AG09319 (cell line): ENCODE results near the gene MLXIPL.
A peak's percentile ranks its signal among the peaks of the same experiment; 100 is the strongest.
"Not testable (repeated sequence)": the region's sequence is repeated elsewhere in the genome, so short reads cannot be mapped to it uniquely, and the experiment has no call there.

Experiments used
- DNase-seq: peaks from one replicate; pipeline ENCODE4 v3.0.0-alpha.2; 2010; ENCODE audit warnings: low read depth; ENCODE audit errors: extremely low read depth
- CTCF ChIP-seq: IDR thresholded peaks from 2 replicates; pipeline ENCODE4 v1.5.1; 2011; ENCODE audit warnings: low read depth, mild to moderate bottlenecking, inconsistent platforms, low read length, moderate library complexity

MLXIPL gene

DNA sequence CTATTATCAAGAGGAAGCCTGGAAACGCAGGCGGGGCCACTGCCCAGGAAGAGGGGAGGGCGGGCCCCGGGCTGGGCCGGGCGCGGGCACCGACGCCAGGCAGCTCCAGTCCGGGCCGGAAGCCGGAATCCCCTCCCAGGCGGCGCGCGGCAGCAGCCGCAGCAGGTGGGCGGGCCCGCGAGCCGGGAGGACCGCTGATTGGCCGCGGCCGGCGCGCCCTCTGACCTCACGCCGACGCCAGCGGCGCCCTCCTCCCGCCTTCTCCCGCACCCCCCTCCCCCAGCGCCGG lies 67.3 kb downstream of the MLXIPL start:
- no peak for TF ChIP-seq CTCF
- DNase-seq = peak; percentile 83

DNA sequence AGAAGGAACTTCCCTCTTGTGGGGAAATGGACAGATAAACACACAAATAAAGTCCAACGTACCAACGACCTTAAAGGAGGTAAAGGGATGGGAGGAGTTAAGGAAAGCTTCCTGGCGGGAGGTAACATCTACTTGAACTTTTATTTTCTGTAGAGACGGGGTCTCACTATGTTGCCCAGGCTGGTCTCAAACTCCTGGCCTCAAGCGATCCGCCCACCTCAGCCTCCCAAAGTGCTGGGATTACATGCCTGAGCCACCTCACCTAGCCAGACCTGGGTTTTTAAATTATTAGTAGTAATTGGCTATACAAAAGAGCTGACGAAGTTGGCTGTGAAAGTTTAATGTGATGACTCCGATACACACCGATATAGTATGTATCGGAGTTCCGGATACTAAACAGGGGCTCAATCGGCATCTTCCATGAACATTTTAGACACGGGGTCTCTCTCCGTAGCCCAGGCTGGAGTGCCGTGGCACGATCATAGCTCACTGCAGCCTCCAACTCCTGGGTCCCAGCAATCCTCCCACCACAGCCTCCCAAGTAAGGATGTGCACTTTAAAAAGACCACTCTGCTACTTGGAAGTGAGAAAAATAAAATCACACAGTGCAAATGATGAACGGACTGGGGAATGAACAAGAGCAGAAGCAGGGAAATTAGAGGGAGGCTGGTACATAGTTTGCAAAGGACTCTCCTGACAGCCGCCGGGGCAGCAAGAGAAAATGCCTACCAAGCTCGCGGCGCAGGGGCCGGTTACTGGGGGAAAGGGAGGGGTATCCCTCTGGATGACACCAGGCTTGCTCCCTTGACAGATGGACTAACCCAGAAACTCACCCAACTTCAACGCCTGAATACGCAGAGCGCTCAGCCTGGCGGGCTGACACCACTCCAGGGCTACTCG lies 67.9 kb downstream of the MLXIPL start:
- no peak for DNase-seq
- TF ChIP-seq CTCF = no peak

- no peak for DNase-seq
- TF ChIP-seq CTCF = no peak
Measured at GRCh38 chr7:73555411-73555982, 68.8 kb downstream of the MLXIPL start.

DNA sequence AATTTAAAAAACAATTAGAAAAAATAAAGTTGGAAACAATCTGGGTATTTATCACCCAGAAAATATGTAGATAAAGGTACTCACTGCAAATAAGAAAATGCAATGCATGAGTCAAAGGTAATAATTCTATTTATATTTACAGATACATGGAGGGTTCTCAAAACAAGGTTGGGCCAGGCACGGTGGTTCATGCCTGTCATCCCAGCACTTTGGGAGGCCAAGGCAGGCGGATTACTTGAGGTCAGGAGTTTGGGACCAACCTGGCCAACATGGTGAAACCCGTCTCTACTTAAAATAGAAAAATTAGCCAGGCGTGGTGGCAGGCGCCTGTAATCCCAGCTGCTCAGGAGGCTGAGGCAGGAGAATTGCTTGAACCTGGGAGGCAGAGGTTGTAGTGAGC lies 74.2 kb downstream of the MLXIPL start:
- DNase-seq = not testable (repeated sequence)

DNA sequence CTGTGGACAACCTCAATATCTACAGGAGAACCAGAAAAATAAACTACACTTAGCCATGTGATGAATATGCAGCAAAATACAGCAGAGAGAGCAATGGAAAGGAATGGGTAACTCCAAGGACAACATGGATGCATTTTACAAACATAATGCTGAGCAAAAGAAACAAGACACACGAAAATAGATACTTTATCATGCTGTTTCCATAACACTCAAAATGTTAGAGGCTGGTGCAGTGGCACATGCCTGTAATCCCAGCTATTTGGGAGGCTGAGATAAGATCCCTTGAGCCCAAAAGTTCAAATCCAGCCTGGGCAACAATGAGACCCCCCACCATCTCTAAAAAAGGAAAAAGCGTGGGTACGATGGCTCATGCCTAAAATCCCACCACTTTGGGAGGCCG lies 75.1 kb downstream of the MLXIPL start:
- TF ChIP-seq CTCF = no peak
- DNase-seq = no peak

GRCh38 chr7:73547841-73548240 lies 76.5 kb downstream of the MLXIPL start:
- no peak for TF ChIP-seq CTCF
- DNase-seq = no peak

GRCh38 chr7:73544678-73545077 lies 79.6 kb downstream of the MLXIPL start:
- no peak for TF ChIP-seq CTCF
- DNase-seq = no peak
